ENCODE data around the gene GLMP.

GLMP gene

GRCh38 chr1:156319664-156320063 lies 24.2 kb upstream of the GLMP start:
- Histone ChIP-seq H3K9me3 (ENCODE audit: control insufficient read depth in 2 of 2, low read length in 2 of 2) (no peaks in the 10 kb centered on the region), H3K27me3 (ENCODE audit: control insufficient read depth in 2 of 2, insufficient read depth in 2 of 2, low read length in 2 of 2) (no peaks in the 10 kb centered on the region), H3K4me1 (ENCODE audit: control insufficient read depth in 2 of 2, insufficient read depth in 2 of 2, low read length in 2 of 2) (no peaks in the 10 kb centered on the region), H3K9ac (ENCODE audit: low read depth in 1 of 2, low read length in 2 of 2) (no peak overlapping the region), H3K27ac (ENCODE audit: low read depth in 2 of 2, low read length in 2 of 2) (no peak overlapping the region), H3K4me3 (ENCODE audit: low read length in 2 of 2) (no peak overlapping the region), H3K36me3 (ENCODE audit: control insufficient read depth in 2 of 2, insufficient read depth in 2 of 2, low read length in 2 of 2) (peaks cover 57 to 73% of the 10 kb centered on the region in 2 donors)

- Histone ChIP-seq H3K27ac (ENCODE audit: low read depth in 2 of 2, low read length in 2 of 2) (no peak overlapping the region), H3K9me3 (ENCODE audit: control insufficient read depth in 2 of 2, low read length in 2 of 2) (no peaks in the 10 kb centered on the region), H3K36me3 (ENCODE audit: control insufficient read depth in 2 of 2, insufficient read depth in 2 of 2, low read length in 2 of 2) (peaks cover 55 to 78% of the 10 kb centered on the region in 2 donors), H3K9ac (ENCODE audit: low read depth in 1 of 2, low read length in 2 of 2) (no peak overlapping the region), H3K4me3 (ENCODE audit: low read length in 2 of 2) (no peak overlapping the region), H3K4me1 (ENCODE audit: control insufficient read depth in 2 of 2, insufficient read depth in 2 of 2, low read length in 2 of 2) (no peaks in the 10 kb centered on the region), H3K27me3 (ENCODE audit: control insufficient read depth in 2 of 2, insufficient read depth in 2 of 2, low read length in 2 of 2) (no peaks in the 10 kb centered on the region)
Measured at GRCh38 chr1:156316909-156317308, 21.4 kb upstream of the GLMP start.

GRCh38 chr1:156310962-156311361 lies 15.5 kb upstream of the GLMP start:
- H3K4me3 ChIP-seq (ENCODE audit: low read length in 2 of 2) = no peak overlapping the region
- no peaks in the 10 kb centered on the region for H3K4me1 ChIP-seq (ENCODE audit: control insufficient read depth in 2 of 2, insufficient read depth in 2 of 2, low read length in 2 of 2)
- peaks cover 44 to 71% of the 10 kb centered on the region in 2 donors for H3K36me3 ChIP-seq (ENCODE audit: control insufficient read depth in 2 of 2, insufficient read depth in 2 of 2, low read length in 2 of 2)
- no peaks in the 10 kb centered on the region for H3K9me3 ChIP-seq (ENCODE audit: control insufficient read depth in 2 of 2, low read length in 2 of 2)
- H3K27ac ChIP-seq (ENCODE audit: low read depth in 2 of 2, low read length in 2 of 2) = no peak overlapping the region
- no peak overlapping the region for H3K9ac ChIP-seq (ENCODE audit: low read depth in 1 of 2, low read length in 2 of 2)
- H3K27me3 ChIP-seq (ENCODE audit: control insufficient read depth in 2 of 2, insufficient read depth in 2 of 2, low read length in 2 of 2) = no peaks in the 10 kb centered on the region

- H3K4me1 ChIP-seq (ENCODE audit: control insufficient read depth in 2 of 2, insufficient read depth in 2 of 2, low read length in 2 of 2) = no peaks in the 10 kb centered on the region
- no peak overlapping the region for H3K4me3 ChIP-seq (ENCODE audit: low read length in 2 of 2)
- no peaks in the 10 kb centered on the region for H3K9me3 ChIP-seq (ENCODE audit: control insufficient read depth in 2 of 2, low read length in 2 of 2)
- peaks cover 34 to 50% of the 10 kb centered on the region in 2 donors for H3K36me3 ChIP-seq (ENCODE audit: control insufficient read depth in 2 of 2, insufficient read depth in 2 of 2, low read length in 2 of 2)
- H3K9ac ChIP-seq (ENCODE audit: low read depth in 1 of 2, low read length in 2 of 2) = no peak overlapping the region
- H3K27me3 ChIP-seq (ENCODE audit: control insufficient read depth in 2 of 2, insufficient read depth in 2 of 2, low read length in 2 of 2) = no peaks in the 10 kb centered on the region
- no peak overlapping the region for H3K27ac ChIP-seq (ENCODE audit: low read depth in 2 of 2, low read length in 2 of 2)
Measured at GRCh38 chr1:156308078-156308477, 12.6 kb upstream of the GLMP start.

GRCh38 chr1:156305215-156305614 lies 9.7 kb upstream of the GLMP start:
- Histone ChIP-seq H3K9ac (ENCODE audit: low read depth in 1 of 2, low read length in 2 of 2) (no peak overlapping the region), H3K27ac (ENCODE audit: low read depth in 2 of 2, low read length in 2 of 2) (no peak overlapping the region), H3K4me1 (ENCODE audit: control insufficient read depth in 2 of 2, insufficient read depth in 2 of 2, low read length in 2 of 2) (no peaks in the 10 kb centered on the region), H3K27me3 (ENCODE audit: control insufficient read depth in 2 of 2, insufficient read depth in 2 of 2, low read length in 2 of 2) (no peaks in the 10 kb centered on the region), H3K36me3 (ENCODE audit: control insufficient read depth in 2 of 2, insufficient read depth in 2 of 2, low read length in 2 of 2) (peaks cover 17 to 24% of the 10 kb centered on the region in 2 donors), H3K9me3 (ENCODE audit: control insufficient read depth in 2 of 2, low read length in 2 of 2) (no peaks in the 10 kb centered on the region), H3K4me3 (ENCODE audit: low read length in 2 of 2) (no peak overlapping the region)

GRCh38 chr1:156303241-156303640 lies 7.8 kb upstream of the GLMP start:
- Histone ChIP-seq H3K4me1 (ENCODE audit: control insufficient read depth in 2 of 2, insufficient read depth in 2 of 2, low read length in 2 of 2) (no peaks in the 10 kb centered on the region), H3K9ac (ENCODE audit: low read depth in 1 of 2, low read length in 2 of 2) (no peak overlapping the region), H3K27me3 (ENCODE audit: control insufficient read depth in 2 of 2, insufficient read depth in 2 of 2, low read length in 2 of 2) (no peaks in the 10 kb centered on the region), H3K4me3 (ENCODE audit: low read length in 2 of 2) (no peak overlapping the region), H3K9me3 (ENCODE audit: control insufficient read depth in 2 of 2, low read length in 2 of 2) (no peaks in the 10 kb centered on the region), H3K36me3 (ENCODE audit: control insufficient read depth in 2 of 2, insufficient read depth in 2 of 2, low read length in 2 of 2) (peaks cover 7 to 9% of the 10 kb centered on the region in 2 donors), H3K27ac (ENCODE audit: low read depth in 2 of 2, low read length in 2 of 2) (no peak overlapping the region)

- Histone ChIP-seq H3K9ac (ENCODE audit: low read depth in 1 of 2, low read length in 2 of 2) (no peak within 1 kb of the TSS), H3K27me3 (ENCODE audit: control insufficient read depth in 2 of 2, insufficient read depth in 2 of 2, low read length in 2 of 2) (no peaks in the 10 kb centered on the region), H3K9me3 (ENCODE audit: control insufficient read depth in 2 of 2, low read length in 2 of 2) (no peaks in the 10 kb centered on the region)
Measured at GRCh38 chr1:156298852-156299357, 3.4 kb upstream of the GLMP start, which contains the start of gene VHLL. VHLL (minus strand) TSS chr1:156299307; CDS start chr1:156299189, 118 bp downstream.

GRCh38 chr1:156293895-156294294 lies 1.6 kb downstream of the GLMP start:
- peaks cover 14% of the 10 kb centered on the region in 2 donors for H3K4me1 ChIP-seq (ENCODE audit: control insufficient read depth in 2 of 2, insufficient read depth in 2 of 2, low read length in 2 of 2)
- H3K27ac ChIP-seq (ENCODE audit: low read depth in 2 of 2, low read length in 2 of 2) = no peak overlapping the region
- H3K9me3 ChIP-seq (ENCODE audit: control insufficient read depth in 2 of 2, low read length in 2 of 2) = no peaks in the 10 kb centered on the region
- no peak overlapping the region for H3K4me3 ChIP-seq (ENCODE audit: low read length in 2 of 2)
- H3K36me3 ChIP-seq (ENCODE audit: control insufficient read depth in 2 of 2, insufficient read depth in 2 of 2, low read length in 2 of 2) = peaks cover under 1 to 9% of the 10 kb centered on the region in 2 donors
- no peaks in the 10 kb centered on the region for H3K27me3 ChIP-seq (ENCODE audit: control insufficient read depth in 2 of 2, insufficient read depth in 2 of 2, low read length in 2 of 2)
- no peak overlapping the region for H3K9ac ChIP-seq (ENCODE audit: low read depth in 1 of 2, low read length in 2 of 2)

More at GRCh38 chr1:156298852-156299357, 3.4 kb upstream of the GLMP start, which contains the start of gene VHLL:
- Histone ChIP-seq H3K27ac (ENCODE audit: low read depth in 2 of 2, low read length in 2 of 2) (no peak within 1 kb of the TSS), H3K4me3 (ENCODE audit: low read length in 2 of 2) (no peak within 1 kb of the TSS), H3K4me1 (ENCODE audit: control insufficient read depth in 2 of 2, insufficient read depth in 2 of 2, low read length in 2 of 2) (peaks cover 10 to 14% of the 10 kb centered on the region in 2 donors), H3K36me3 (ENCODE audit: control insufficient read depth in 2 of 2, insufficient read depth in 2 of 2, low read length in 2 of 2) (no peaks in the 10 kb centered on the region)

- Histone ChIP-seq H3K4me1 (ENCODE audit: control insufficient read depth in 2 of 2, insufficient read depth in 2 of 2, low read length in 2 of 2) (peaks cover 14% of the 10 kb centered on the region in 2 donors), H3K4me3 (ENCODE audit: low read length in 2 of 2) (no peak overlapping the region), H3K36me3 (ENCODE audit: control insufficient read depth in 2 of 2, insufficient read depth in 2 of 2, low read length in 2 of 2) (peaks cover 6 to 9% of the 10 kb centered on the region in 2 donors)
Measured at GRCh38 chr1:156293098-156293434, 2.4 kb downstream of the GLMP start.

GRCh38 chr1:156291226-156292061 lies 4.0 kb downstream of the GLMP start:
- Histone ChIP-seq H3K4me3 (ENCODE audit: low read length in 2 of 2) (peak overlapping the region; percentile 51 to 82), H3K27ac (ENCODE audit: low read depth in 2 of 2, low read length in 2 of 2) (peak overlapping the region; percentile 46 to 61), H3K36me3 (ENCODE audit: control insufficient read depth in 2 of 2, insufficient read depth in 2 of 2, low read length in 2 of 2) (peaks cover 6 to 9% of the 10 kb centered on the region in 2 donors), H3K27me3 (ENCODE audit: control insufficient read depth in 2 of 2, insufficient read depth in 2 of 2, low read length in 2 of 2) (no peaks in the 10 kb centered on the region), H3K9ac (ENCODE audit: low read depth in 1 of 2, low read length in 2 of 2) (peak overlapping the region; percentile 57 to 81), H3K4me1 (ENCODE audit: control insufficient read depth in 2 of 2, insufficient read depth in 2 of 2, low read length in 2 of 2) (peaks cover 14% of the 10 kb centered on the region in 2 donors), H3K9me3 (ENCODE audit: control insufficient read depth in 2 of 2, low read length in 2 of 2) (no peaks in the 10 kb centered on the region)

More at GRCh38 chr1:156293098-156293434, 2.4 kb downstream of the GLMP start:
- H3K27ac ChIP-seq (ENCODE audit: low read depth in 2 of 2, low read length in 2 of 2) = no peak overlapping the region
- no peak overlapping the region for H3K9ac ChIP-seq (ENCODE audit: low read depth in 1 of 2, low read length in 2 of 2)
- no peaks in the 10 kb centered on the region for H3K27me3 ChIP-seq (ENCODE audit: control insufficient read depth in 2 of 2, insufficient read depth in 2 of 2, low read length in 2 of 2)
- H3K9me3 ChIP-seq (ENCODE audit: control insufficient read depth in 2 of 2, low read length in 2 of 2) = no peaks in the 10 kb centered on the region
